Endothelial cell of umbilical vein (primary cell): ENCODE measurements around the gene GLUD2. TPM values are rescaled to one million over a fixed set of nuclear protein-coding genes. Genes with fewer than 3 reads are reported as not detected.

ENCODE experiments used
- BruUV-seq: library from RNA; stranded (reverse); fragments of 400-500 nt; replicated peaks from 2 replicates; lab custom pipeline; 2021; lab: Mats Ljungman, UMichigan
- CTCF ChIA-PET: fragments of 300-600, 350-600 bp; sonication (Branson Sonifier 250); formaldehyde crosslinking; loops from one replicate; lab custom pipeline; 2021; ENCODE audit warnings: antibody characterized with exemption, inconsistent platforms; lab: Charles Lee
- POLR2A ChIA-PET: fragments of 300-600, 350-600 bp; sonication (Branson Sonifier 250); formaldehyde crosslinking; loops from one replicate; lab custom pipeline; 2021; ENCODE audit warnings: antibody characterized with exemption, inconsistent platforms; lab: Charles Lee
- DNase-seq: peaks from one replicate; pipeline ENCODE4 v3.0.0-alpha.2; 2011; ENCODE audit warnings: low read depth, low spot score
- FAIRE-seq: peaks from 2 replicates; lab custom pipeline; 2011; peaks lifted over from hg19 to GRCh38; lab: Jason Lieb, UNC
- H2AFZ ChIP-seq: 2 replicates; pipeline ENCODE4 v1.6.0; 2012; ENCODE audit warnings: low read depth, low read length, control low read depth, inconsistent platforms
- H3K27ac ChIP-seq: 2 replicates; pipeline ENCODE4 v1.5.1; 2011; ENCODE audit warnings: low read depth, mild to moderate bottlenecking, control low read depth, low read length, moderate library complexity; ENCODE audit not compliant: insufficient read depth
- H3K27me3 ChIP-seq, 2 experiments: 2 replicates each; pipeline versions ENCODE4 v1.6.0 to v1.6.1; 2011; ENCODE audit warnings: low read length in 2 of 2, mixed read lengths in 1 of 2; ENCODE audit not compliant: control insufficient read depth in 2 of 2, insufficient read depth in 2 of 2
- H3K36me3 ChIP-seq, 2 experiments: 2 replicates in 1 of 2; 3 replicates in 1 of 2; pipeline ENCODE4 v1.5.1; 2011; ENCODE audit warnings: low read length in 2 of 2, mild to moderate bottlenecking in 1 of 2, moderate library complexity in 1 of 2; ENCODE audit not compliant: control insufficient read depth in 2 of 2, insufficient read depth in 2 of 2; ENCODE audit errors: extremely low read depth in 1 of 2
- H3K4me1 ChIP-seq: 3 replicates; pipeline ENCODE4 v1.5.1; 2011; ENCODE audit warnings: mild to moderate bottlenecking, low read length; ENCODE audit not compliant: control insufficient read depth, insufficient read depth; ENCODE audit errors: extremely low read depth
- H3K4me2 ChIP-seq: 2 replicates; pipeline ENCODE4 v1.6.1; 2011; ENCODE audit warnings: low read length, control low read depth, mixed read lengths; ENCODE audit not compliant: insufficient read depth
- H3K4me3 ChIP-seq, 3 experiments: fragments of 200-600 bp in 1 of 3; sonication (generic), shearing (Covaris generic) in 1 of 3; replicated peaks in 1 of 3; 2 replicates each; pipeline ENCODE4 v1.5.1; 2011 to 2016; ENCODE audit warnings: control low read depth in 3 of 3, low read length in 3 of 3, mild to moderate bottlenecking in 2 of 3, inconsistent platforms in 1 of 3, low read depth in 1 of 3, moderate library complexity in 1 of 3; ENCODE audit not compliant: insufficient read depth in 1 of 3
- H3K79me2 ChIP-seq: 2 replicates; pipeline ENCODE4 v1.6.0; 2012; ENCODE audit warnings: low read length, inconsistent platforms; ENCODE audit not compliant: control insufficient read depth, insufficient read depth
- H3K9ac ChIP-seq: replicated peaks from 2 replicates; pipeline ENCODE3; 2011; ENCODE audit warnings: low read length, control low read depth; ENCODE audit not compliant: insufficient read depth; ENCODE audit errors: extremely low read depth
- H3K9me1 ChIP-seq: replicated peaks from 3 replicates; pipeline ENCODE4 v1.6.0; 2011; ENCODE audit warnings: mild to moderate bottlenecking, low read length; ENCODE audit not compliant: control insufficient read depth, insufficient read depth; ENCODE audit errors: extremely low read depth
- H3K9me3 ChIP-seq: replicated peaks from 2 replicates; pipeline ENCODE4 v1.5.1; 2012; ENCODE audit warnings: low read length, inconsistent platforms; ENCODE audit not compliant: control insufficient read depth, insufficient read depth
- H4K20me1 ChIP-seq: replicated peaks from 2 replicates; pipeline ENCODE3; 2011; ENCODE audit warnings: mild to moderate bottlenecking, low read length; ENCODE audit not compliant: control insufficient read depth, insufficient read depth; ENCODE audit errors: extremely low read depth
- CTCF ChIP-seq, 2 donors: IDR thresholded peaks; 1 replicate in 1 of 2; 2 replicates in 1 of 2; pipeline ENCODE4 v1.5.1; 2011; ENCODE audit warnings: low read length in 2 of 2, mild to moderate bottlenecking in 2 of 2, moderate library complexity in 2 of 2, control low read depth in 1 of 2, inconsistent platforms in 1 of 2, low read depth in 1 of 2; ENCODE audit not compliant: insufficient read depth in 1 of 2; ENCODE audit errors: extremely low read depth in 1 of 2
- EZH2 ChIP-seq: IDR thresholded peaks from 2 replicates; pipeline ENCODE4 v1.6.1; 2012; ENCODE audit warnings: borderline replicate concordance, low read depth, mild to moderate bottlenecking, moderate library complexity, low read length, inconsistent platforms; ENCODE audit not compliant: severe bottlenecking
- FOS ChIP-seq: IDR thresholded peaks from 2 replicates; pipeline ENCODE4 v1.6.1; 2011; ENCODE audit warnings: mild to moderate bottlenecking, low read length, moderate library complexity, borderline replicate concordance; ENCODE audit not compliant: insufficient read depth
- GATA2 ChIP-seq: IDR thresholded peaks from 2 replicates; pipeline ENCODE4 v1.7.0; 2011; ENCODE audit warnings: low read depth, mild to moderate bottlenecking, moderate library complexity, mixed read lengths, low read length; ENCODE audit not compliant: insufficient read length, insufficient read depth
- JUN ChIP-seq: IDR thresholded peaks from 2 replicates; pipeline ENCODE4 v1.6.1; 2011; ENCODE audit warnings: borderline replicate concordance, low read depth; ENCODE audit not compliant: insufficient read length, insufficient read depth
- MYC ChIP-seq: IDR thresholded peaks from one replicate; pipeline ENCODE4 v1.6.1; 2011; ENCODE audit warnings: mild to moderate bottlenecking, low read depth, low read length
- POLR2A ChIP-seq: IDR thresholded peaks from 2 replicates; pipeline ENCODE4 v1.6.1; 2012; ENCODE audit warnings: low read depth, mild to moderate bottlenecking, control low read depth, low read length
- dilution Hi-C: fragments of 300-500 bp; cut with MboI; formaldehyde crosslinking; loops from one replicate; pipeline ENCODE4 v1.15.0; 2019; ENCODE audit warnings: low sequenced_read_pairs; ENCODE audit not compliant: extremely low pct_ligation_motif_present
- intact Hi-C: fragments of 100-400 bp; cut with micrococcal nuclease; formaldehyde crosslinking; loops from one replicate; pipeline ENCODE4 v1.10.0; 2022
- polyA plus RNA-seq, 4 experiments: library from polyadenylated mRNA; depleted of rRNA in 3 of 4; stranded (reverse) in 3 of 4; unstranded in 1 of 4; fragments of >200 nt; gene quantifications; 2 replicates each; pipeline versions ENCODE4 v1.2.1 to v1.2.3, GENCODE V29; 2011 to 2012; ENCODE audit warnings: missing spikeins in 1 of 4
- total RNA-seq: library from RNA; stranded (reverse); gene quantifications from 2 replicates; pipeline ENCODE4 v1.2.3, GENCODE V29; 2021
- TF ChIP-seq, protein P1 (sequence below): IDR thresholded peaks from 2 replicates; pipeline ENCODE4 v1.6.1; 2011; ENCODE audit not compliant: insufficient read depth, insufficient read length

GLUD2 gene
- total and polyA plus RNA-seq, 2 donors (not counting 3 experiments of a cell fraction or from before 2014, with no cell fraction given), result 0.19 to 0.33 TPM

- dilution Hi-C loops (no loop called here), intact Hi-C loops (no loop called here)
- Histone ChIP-seq H3K79me2 (no peaks in the 10 kb centered on the region), H3K9ac (no peak overlapping the region), H3K4me1 (no peaks in the 10 kb centered on the region), H3K36me3 (no peaks in the 10 kb centered on the region), H3K4me3 (no peak overlapping the region), H4K20me1 (no peaks in the 10 kb centered on the region), H3K9me1 (no peaks in the 10 kb centered on the region), H2AFZ (no peak overlapping the region), H3K27ac (no peak overlapping the region), H3K4me2 (no peak overlapping the region), H3K27me3 (no peaks in the 10 kb centered on the region), H3K9me3 (no peaks in the 10 kb centered on the region)
- ChIA-PET CTCF (no interaction called here), POLR2A (no interaction called here)
- no peak for DNase-seq
- FAIRE-seq, result no peak
- TF ChIP-seq FOS (no peak), JUN (no peak), MYC (no peak), CTCF (IDR thresholded peaks at IDR 0.05; ENCODE audit: extremely low read depth in 1 of 2, insufficient read depth in 1 of 2, low read depth in 1 of 2, low read length in 2 of 2) (no peak), EZH2 (no peak), POLR2A (no peak), GATA2 (no peak)
- TF ChIP-seq, protein P1, sequence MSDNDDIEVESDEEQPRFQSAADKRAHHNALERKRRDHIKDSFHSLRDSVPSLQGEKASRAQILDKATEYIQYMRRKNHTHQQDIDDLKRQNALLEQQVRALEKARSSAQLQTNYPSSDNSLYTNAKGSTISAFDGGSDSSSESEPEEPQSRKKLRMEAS, result no peak
- BruUV-seq, result no TSS peak
Observed at GRCh38 chrX:121085612-121086010, 38.2 kb downstream of the GLUD2 start.
